GM19238 (cell line): Measurements from ENCODE around the gene APOBEC4.
"Not testable (repeated sequence)": the region's sequence is repeated elsewhere in the genome, so short reads cannot be mapped to it uniquely, and the experiment has no call there.

Source experiments
- DNase-seq: peaks from one replicate; pipeline ENCODE4 v3.0.0; 2011; ENCODE audit warnings: low spot score; ENCODE audit not compliant: insufficient read length

The APOBEC4 gene

GRCh38 chr1:183634429-183635065 is 18.6 kb downstream of the APOBEC4 start:
- DNase-seq: no peak

GRCh38 chr1:183633676-183634343 is 19.3 kb downstream of the APOBEC4 start:
- DNase-seq: no peak

GRCh38 chr1:183632964-183633363 is 20.2 kb downstream of the APOBEC4 start:
- DNase-seq: no peak

GRCh38 chr1:183632114-183632513 is 21.0 kb downstream of the APOBEC4 start:
- no peak for DNase-seq

GRCh38 chr1:183630748-183631147 is 22.4 kb downstream of the APOBEC4 start:
- no peak for DNase-seq

GRCh38 chr1:183628537-183628936 is 24.6 kb downstream of the APOBEC4 start:
- DNase-seq: no peak

GRCh38 chr1:183626236-183626635 is 26.9 kb downstream of the APOBEC4 start:
- DNase-seq: not testable (repeated sequence)

- no peak for DNase-seq
These were observed 30.0 kb downstream of the APOBEC4 start for GRCh38 chr1:183622884-183623785.

- DNase-seq: no peak
These were observed 31.1 kb downstream of the APOBEC4 start for GRCh38 chr1:183622013-183622412.

GRCh38 chr1:183620311-183620710 is 32.8 kb downstream of the APOBEC4 start:
- DNase-seq: no peak

- DNase-seq: no peak
These were observed 33.3 kb downstream of the APOBEC4 start for GRCh38 chr1:183619781-183620180.

GRCh38 chr1:183618202-183618601 is 34.9 kb downstream of the APOBEC4 start:
- DNase-seq: not testable (repeated sequence)

- not testable (repeated sequence) for DNase-seq
These were observed 40.1 kb downstream of the APOBEC4 start for GRCh38 chr1:183612975-183613374.

- DNase-seq: no peak
These were observed 40.7 kb downstream of the APOBEC4 start for GRCh38 chr1:183612407-183612806.

- no peak for DNase-seq
These were observed 42.1 kb downstream of the APOBEC4 start for GRCh38 chr1:183611021-183611420.

GRCh38 chr1:183609759-183610452 is 43.2 kb downstream of the APOBEC4 start:
- DNase-seq: no peak

- no peak for DNase-seq
These were observed 43.8 kb downstream of the APOBEC4 start for GRCh38 chr1:183609313-183609712.

GRCh38 chr1:183607322-183607980 is 45.7 kb downstream of the APOBEC4 start:
- no peak for DNase-seq

- DNase-seq: no peak
These were observed 47.2 kb downstream of the APOBEC4 start for GRCh38 chr1:183605904-183606303.

GRCh38 chr1:183604815-183605214 is 48.3 kb downstream of the APOBEC4 start:
- DNase-seq: no peak
